ENCODE results near the gene TSGA10IP.
A peak's percentile ranks its signal among the peaks of the same experiment; 100 is the strongest.

The TSGA10IP gene

DNA sequence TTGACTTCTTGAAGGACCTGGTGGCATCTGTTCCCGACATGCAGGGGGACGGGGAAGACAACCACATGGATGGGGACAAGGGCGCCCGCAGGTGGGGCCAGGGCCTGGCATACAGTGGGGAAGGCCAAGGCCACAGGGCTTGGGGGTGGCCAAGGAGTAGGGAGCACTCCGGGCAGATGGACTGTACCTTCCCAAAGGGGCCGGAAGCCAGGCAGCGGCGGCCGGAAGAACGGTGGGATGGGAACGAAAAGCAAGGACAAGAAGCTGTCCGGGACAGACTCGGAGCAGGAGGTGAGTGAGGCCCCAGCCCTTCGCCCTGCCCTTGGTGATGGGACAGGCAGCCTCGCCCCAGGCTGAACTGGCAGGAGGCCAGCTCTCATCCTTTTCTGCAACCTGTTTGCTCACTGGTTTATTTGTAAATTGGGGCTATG, 24.9 kb upstream of the TSGA10IP start:
- H3K27me3 ChIP-seq (ENCODE audit: insufficient read depth, poor library complexity, severe bottlenecking) = no peaks in the 10 kb centered on the region
- no peak for DNase-seq (ENCODE audit: low read depth in 1 of 2, low spot score in 1 of 2)
- TF ChIP-seq POLR2AphosphoS5 (IDR thresholded peaks at IDR 0.05; ENCODE audit: low read depth) (no peak), SPI1 (IDR thresholded peaks at IDR 0.05; ENCODE audit: borderline replicate concordance, low read depth) (no peak), GABPA (IDR thresholded peaks at IDR 0.05; ENCODE audit: low read depth) (no peak)
- TF ChIP-seq, protein P1, sequence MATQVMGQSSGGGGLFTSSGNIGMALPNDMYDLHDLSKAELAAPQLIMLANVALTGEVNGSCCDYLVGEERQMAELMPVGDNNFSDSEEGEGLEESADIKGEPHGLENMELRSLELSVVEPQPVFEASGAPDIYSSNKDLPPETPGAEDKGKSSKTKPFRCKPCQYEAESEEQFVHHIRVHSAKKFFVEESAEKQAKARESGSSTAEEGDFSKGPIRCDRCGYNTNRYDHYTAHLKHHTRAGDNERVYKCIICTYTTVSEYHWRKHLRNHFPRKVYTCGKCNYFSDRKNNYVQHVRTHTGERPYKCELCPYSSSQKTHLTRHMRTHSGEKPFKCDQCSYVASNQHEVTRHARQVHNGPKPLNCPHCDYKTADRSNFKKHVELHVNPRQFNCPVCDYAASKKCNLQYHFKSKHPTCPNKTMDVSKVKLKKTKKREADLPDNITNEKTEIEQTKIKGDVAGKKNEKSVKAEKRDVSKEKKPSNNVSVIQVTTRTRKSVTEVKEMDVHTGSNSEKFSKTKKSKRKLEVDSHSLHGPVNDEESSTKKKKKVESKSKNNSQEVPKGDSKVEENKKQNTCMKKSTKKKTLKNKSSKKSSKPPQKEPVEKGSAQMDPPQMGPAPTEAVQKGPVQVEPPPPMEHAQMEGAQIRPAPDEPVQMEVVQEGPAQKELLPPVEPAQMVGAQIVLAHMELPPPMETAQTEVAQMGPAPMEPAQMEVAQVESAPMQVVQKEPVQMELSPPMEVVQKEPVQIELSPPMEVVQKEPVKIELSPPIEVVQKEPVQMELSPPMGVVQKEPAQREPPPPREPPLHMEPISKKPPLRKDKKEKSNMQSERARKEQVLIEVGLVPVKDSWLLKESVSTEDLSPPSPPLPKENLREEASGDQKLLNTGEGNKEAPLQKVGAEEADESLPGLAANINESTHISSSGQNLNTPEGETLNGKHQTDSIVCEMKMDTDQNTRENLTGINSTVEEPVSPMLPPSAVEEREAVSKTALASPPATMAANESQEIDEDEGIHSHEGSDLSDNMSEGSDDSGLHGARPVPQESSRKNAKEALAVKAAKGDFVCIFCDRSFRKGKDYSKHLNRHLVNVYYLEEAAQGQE (IDR thresholded peaks at IDR 0.05; ENCODE audit: insufficient replicate concordance, low read depth) = no peak
- TF ChIP-seq, protein P2, sequence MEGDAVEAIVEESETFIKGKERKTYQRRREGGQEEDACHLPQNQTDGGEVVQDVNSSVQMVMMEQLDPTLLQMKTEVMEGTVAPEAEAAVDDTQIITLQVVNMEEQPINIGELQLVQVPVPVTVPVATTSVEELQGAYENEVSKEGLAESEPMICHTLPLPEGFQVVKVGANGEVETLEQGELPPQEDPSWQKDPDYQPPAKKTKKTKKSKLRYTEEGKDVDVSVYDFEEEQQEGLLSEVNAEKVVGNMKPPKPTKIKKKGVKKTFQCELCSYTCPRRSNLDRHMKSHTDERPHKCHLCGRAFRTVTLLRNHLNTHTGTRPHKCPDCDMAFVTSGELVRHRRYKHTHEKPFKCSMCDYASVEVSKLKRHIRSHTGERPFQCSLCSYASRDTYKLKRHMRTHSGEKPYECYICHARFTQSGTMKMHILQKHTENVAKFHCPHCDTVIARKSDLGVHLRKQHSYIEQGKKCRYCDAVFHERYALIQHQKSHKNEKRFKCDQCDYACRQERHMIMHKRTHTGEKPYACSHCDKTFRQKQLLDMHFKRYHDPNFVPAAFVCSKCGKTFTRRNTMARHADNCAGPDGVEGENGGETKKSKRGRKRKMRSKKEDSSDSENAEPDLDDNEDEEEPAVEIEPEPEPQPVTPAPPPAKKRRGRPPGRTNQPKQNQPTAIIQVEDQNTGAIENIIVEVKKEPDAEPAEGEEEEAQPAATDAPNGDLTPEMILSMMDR (IDR thresholded peaks at IDR 0.05; ENCODE audit: insufficient read depth, low read length) = no peak
- H3K4me3 ChIP-seq (replicated peaks; ENCODE audit: insufficient read depth, low read length) = peak overlapping the region; percentile 80
- H3K27ac ChIP-seq (replicated peaks) = no peak overlapping the region

DNA sequence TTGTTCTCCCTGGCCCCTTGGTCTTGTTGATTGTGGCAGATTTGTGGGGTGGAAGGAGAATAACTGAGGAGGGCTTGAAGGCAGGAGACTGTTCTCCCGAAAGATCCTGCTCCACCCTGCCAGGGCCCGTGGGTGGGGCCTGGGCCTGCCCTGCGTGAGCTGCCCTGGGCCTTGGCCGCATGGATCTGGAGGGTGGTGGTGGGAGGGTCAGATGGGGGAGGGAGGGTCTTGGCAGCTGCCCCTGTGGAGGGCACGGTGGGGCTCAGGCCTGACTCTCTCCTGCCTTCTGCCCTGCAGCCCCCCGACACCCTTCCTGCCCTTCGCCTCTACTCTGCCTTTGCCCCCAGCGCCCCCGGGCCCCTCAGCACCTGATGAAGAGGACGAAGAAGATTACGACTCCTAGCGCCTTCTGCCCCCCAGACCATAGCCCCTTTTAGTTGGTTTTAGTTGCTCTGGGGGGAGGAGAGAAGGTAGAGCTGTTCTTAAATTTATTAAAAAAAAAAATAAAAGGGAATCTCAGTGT, 24.2 kb upstream of the TSGA10IP start:
- H3K4me3 ChIP-seq (replicated peaks; ENCODE audit: insufficient read depth, low read length) = no peak overlapping the region
- H3K27ac ChIP-seq (replicated peaks) = no peak overlapping the region
- TF ChIP-seq SPI1 (IDR thresholded peaks at IDR 0.05; ENCODE audit: borderline replicate concordance, low read depth) (no peak), POLR2AphosphoS5 (IDR thresholded peaks at IDR 0.05; ENCODE audit: low read depth) (no peak), GABPA (IDR thresholded peaks at IDR 0.05; ENCODE audit: low read depth) (no peak)
- TF ChIP-seq, protein P2 (IDR thresholded peaks at IDR 0.05; ENCODE audit: insufficient read depth, low read length) = no peak
- TF ChIP-seq, protein P1 (IDR thresholded peaks at IDR 0.05; ENCODE audit: insufficient replicate concordance, low read depth) = no peak
- H3K27me3 ChIP-seq (ENCODE audit: insufficient read depth, poor library complexity, severe bottlenecking) = no peaks in the 10 kb centered on the region
- DNase-seq (ENCODE audit: low read depth in 1 of 2, low spot score in 1 of 2) = no peak

DNA sequence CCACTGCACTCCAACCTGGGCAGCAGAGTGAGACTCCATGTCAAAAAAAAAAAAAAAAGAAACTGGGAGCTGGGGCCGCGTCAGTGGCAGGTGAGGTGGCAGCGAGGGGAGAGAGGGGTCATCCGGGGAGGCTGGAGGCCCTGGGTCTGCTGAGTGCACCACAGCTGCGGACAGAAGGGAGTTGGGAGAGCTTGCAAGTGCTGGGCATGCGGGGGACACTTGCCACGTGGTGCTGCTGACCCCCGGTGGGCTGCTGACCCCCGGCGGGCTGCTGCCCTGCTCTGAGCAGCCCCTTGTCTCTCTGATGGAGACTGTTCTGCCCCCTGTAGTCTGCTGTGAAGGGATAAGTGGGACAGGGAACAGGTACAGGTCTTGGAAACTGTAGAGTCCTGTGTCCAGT, 23.4 kb upstream of the TSGA10IP start:
- Histone ChIP-seq H3K4me3 (replicated peaks; ENCODE audit: insufficient read depth, low read length) (no peak overlapping the region), H3K27me3 (ENCODE audit: insufficient read depth, poor library complexity, severe bottlenecking) (no peaks in the 10 kb centered on the region), H3K27ac (replicated peaks) (no peak overlapping the region)
- DNase-seq (ENCODE audit: low read depth in 1 of 2, low spot score in 1 of 2) = no peak
- TF ChIP-seq POLR2AphosphoS5 (IDR thresholded peaks at IDR 0.05; ENCODE audit: low read depth) = no peak
- no peak for TF ChIP-seq SPI1 (IDR thresholded peaks at IDR 0.05; ENCODE audit: borderline replicate concordance, low read depth)
- TF ChIP-seq, protein P2 (IDR thresholded peaks at IDR 0.05; ENCODE audit: insufficient read depth, low read length) = no peak
- no peak for TF ChIP-seq GABPA (IDR thresholded peaks at IDR 0.05; ENCODE audit: low read depth)
- TF ChIP-seq, protein P1 (IDR thresholded peaks at IDR 0.05; ENCODE audit: insufficient replicate concordance, low read depth) = no peak

Data from HL-60 (cell line).